GM19043 (cell line): Measurements from ENCODE around the gene RPL35.

Experiments
- ATAC-seq: cut with Tn5 transposase; IDR thresholded peaks from one replicate; pipeline ENCODE4 v1.9.1; 2021; ENCODE audit warnings: low read depth; ENCODE audit not compliant: unreplicated experiment

The RPL35 gene

DNA sequence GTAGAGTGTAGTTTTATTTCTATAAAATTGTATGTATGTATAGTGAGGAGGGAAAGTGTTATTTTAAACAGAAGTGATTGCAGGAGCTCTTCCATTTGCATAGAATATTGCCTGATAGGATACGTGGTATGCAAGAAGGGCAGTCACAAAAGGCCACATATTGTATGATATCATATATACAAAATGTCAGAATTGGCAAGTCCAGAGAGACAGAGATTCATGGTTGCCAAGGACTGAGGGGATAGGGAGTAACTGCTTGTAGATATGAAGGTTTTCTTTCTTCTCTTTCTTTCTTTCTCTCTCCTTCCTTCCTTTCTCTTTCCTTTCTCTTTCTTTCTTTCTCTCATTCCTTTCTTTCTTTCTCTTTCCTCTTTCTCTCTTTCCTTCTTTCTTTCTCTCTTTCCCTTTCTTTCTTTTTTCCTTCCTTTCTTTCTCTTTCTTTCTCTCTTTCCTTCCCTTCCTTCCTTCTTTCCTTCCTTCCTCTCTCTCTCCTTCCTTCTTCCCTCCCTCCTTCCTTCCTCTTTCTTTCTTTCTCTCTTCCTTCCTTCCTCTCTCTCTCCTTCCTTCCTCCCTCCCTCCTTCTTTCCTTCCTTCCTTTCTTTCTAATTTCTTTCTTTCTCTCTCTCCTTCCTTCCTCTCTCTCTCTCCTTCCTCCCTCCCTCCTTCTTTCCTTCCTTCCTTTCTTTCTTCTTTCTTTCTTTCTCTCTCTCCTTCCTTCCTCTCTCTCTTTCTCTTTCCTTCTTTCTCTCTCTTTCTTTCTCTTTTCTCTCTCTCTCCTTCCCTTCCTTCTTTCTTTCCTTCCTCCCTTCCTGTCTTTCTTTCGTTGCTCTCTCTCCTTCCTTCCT lies 33.0 kb downstream of the RPL35 start:
- no peak for ATAC-seq

DNA sequence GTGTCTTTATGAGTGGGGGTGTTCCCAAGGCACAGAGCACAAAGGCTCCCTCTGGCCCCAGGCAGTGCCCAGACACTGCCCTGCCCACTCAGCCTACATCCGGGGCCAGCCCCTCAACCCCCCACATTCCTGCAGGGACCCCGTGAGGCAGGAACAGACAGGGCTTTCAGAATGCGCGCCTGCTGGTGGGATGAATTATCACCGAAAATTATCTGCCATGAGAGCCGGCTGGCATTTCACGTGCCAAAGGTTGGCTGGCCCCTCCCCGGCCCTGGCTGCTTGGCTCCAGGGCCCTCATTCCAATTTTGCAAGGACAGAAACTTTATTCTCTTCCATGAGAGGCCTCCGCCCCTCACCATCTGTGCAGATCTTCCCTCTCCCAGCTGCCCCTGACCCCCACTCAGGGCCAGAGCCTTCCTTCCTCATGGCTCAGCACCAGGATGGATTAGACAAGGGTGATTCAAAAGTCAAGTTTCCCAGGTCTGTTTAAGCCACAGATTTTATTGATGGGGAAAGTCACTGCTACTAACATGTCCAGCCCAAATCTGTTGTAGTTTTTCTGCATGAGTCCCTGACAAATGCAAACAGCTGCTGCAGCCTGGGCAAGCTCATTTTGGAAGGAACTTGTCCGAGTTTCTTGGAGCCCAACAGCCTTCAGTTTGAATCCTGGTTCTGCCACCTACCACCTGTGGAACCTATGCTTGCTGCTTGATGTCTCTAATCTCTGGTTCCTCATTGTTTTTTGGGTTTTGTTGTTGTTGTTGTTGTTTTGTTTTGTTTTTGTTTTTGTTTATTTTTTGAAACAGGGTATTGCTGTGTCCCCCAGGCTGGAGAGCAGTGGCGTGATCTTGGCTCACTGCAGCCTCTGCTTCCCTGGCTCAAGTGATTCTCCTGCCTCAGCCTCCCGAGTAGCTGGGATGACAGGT lies 40.8 kb downstream of the RPL35 start:
- no peak for ATAC-seq

DNA sequence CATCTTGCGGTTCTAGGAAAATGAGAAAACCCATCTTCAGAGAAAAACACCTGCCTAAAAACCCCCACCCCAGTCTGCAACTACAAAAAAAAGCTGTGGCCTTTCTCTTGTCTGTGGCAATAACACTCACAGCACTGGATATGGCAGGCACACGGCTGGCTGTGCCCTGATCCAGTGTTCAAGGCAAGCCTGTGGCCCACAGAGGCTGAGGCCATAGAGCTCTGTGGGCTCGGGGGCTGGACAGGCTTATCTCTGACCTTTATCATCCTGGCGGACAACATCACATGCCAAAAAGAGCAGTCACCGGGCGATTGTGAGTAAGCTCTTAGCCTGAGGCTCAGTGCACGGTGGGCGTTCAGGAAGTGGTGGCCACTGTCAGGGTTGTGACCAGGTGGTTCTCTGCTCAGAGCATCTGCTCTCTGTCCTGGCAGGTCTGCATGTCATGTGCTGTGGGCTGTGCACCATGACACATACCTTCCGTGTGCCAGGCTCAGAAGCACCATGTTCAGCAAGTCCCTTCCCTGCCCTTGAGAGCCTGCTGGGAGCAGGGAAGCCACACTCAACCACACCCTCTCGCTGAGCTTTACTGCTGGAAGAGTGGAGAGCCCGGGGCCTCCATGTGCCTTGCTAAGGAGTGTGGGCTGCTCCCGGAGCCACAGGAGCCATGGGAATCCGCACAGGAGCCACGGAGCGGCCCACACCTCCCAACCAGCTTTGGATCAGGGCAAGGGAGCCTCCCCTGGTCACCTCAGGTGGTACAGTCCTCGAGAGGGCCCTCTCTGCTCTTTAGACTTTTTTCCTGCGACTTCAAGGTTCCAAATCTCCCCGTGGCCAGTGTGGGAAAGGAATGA lies 43.1 kb downstream of the RPL35 start:
- ATAC-seq, result no peak

DNA sequence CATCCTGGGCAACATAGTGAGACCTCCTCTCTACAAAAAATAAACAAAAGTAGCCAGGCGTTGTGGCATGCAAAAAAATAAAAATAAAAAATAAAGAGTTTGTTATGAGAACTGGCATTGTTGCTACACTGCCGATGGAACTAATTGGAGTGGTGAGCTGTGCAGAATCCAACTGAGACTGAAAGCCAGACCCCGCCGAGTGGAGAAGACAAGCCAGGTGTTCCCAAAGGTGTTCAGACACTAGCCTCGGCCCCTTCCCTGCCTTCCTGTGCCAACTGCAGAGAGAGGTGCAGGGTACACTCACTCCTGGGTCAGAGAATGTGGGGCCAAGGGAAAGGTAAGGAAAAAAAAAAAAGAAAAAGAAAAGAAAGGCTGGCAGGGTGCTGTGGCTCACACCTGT lies 46.2 kb downstream of the RPL35 start:
- no peak for ATAC-seq

DNA sequence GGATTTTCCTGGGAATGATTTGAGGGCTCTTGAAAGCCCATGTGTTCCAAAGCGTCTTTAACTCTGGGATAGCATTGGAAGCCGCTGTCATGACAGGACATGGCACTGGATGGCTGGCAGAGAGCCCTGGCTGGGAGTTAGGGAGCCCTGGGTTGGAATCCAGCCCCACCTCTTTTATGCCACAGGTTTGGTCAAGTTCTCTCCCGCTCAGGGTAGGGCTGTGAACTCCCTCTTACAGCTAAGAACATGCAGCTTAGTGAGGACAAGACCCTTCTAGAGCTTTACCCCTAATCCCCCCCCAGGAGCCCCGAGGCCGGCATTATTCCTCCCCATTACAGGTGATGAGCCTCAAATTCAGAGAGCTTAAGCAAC lies 47.6 kb downstream of the RPL35 start:
- ATAC-seq, result no peak

DNA sequence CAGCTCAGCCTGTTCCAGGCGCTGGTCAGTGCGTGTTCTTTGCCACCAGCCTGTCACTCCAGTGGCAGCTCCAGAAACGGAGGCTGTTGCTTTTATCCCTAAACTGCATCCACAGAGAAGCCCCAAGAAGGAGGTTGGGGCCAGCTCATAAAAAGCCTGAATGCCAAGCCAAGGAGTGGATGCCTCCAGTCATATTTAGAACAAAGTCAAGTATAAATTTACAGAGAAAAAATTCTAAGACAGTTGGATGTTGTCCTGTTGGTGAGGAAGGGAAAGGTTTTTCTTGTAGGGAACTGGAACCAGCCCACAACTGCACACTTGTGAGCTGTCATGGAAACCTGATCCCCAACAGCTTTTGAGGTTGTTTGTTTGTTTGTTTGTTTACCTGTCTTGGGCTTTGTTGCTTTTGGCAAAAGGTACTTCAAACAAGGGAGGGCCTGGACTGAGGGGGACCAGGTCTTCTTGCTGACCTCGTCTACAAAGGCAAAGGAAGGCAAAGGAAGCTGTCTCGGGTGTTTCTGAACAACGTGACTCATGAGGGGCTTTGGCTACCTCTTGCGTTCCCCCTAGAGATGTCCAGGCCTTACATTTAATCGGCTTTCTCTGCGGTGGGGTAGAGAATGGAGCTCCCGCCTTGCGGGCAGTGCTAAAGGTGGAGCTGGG lies 48.1 kb downstream of the RPL35 start:
- ATAC-seq, result no peak

DNA sequence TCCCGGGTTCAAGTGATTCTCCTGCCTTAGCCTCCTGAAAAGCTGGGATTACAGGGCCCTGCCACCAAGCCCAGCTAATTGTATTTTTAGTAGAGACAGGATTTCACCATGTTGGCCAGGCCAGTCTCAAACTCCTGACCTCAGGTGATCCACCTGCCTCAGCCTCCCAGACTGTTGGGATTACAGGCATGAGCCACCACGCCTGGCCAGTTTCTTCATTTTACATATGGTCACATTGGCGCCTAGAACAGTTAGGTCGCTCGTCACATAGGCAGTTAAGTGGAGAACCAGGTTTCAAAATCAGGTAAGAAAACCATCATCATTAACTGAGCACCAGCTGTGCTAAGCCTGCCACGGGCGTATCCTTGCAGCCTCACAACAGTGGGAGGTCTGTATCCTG lies 48.7 kb downstream of the RPL35 start:
- ATAC-seq, result no peak

DNA sequence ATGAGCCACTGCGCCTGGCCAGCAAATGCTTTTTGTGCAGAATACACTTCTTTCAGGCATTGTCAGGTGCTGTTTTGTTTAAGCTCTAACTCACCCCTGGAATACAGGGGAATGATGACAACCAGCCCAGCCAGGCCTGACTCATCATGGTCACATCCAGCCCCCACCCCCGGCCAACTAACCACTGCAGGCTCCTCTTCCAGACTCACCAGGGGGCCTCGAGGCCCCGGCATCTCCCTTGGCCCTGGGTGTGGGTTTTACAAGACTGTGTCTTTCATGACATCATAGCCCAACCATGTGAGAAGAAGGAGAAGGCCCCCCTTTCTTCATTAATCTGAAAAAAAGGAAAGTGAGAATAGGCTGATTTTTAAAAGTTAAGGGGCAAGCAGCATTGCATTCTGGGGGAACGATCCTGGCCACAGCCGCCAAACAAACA lies 49.3 kb downstream of the RPL35 start:
- ATAC-seq, result no peak

DNA sequence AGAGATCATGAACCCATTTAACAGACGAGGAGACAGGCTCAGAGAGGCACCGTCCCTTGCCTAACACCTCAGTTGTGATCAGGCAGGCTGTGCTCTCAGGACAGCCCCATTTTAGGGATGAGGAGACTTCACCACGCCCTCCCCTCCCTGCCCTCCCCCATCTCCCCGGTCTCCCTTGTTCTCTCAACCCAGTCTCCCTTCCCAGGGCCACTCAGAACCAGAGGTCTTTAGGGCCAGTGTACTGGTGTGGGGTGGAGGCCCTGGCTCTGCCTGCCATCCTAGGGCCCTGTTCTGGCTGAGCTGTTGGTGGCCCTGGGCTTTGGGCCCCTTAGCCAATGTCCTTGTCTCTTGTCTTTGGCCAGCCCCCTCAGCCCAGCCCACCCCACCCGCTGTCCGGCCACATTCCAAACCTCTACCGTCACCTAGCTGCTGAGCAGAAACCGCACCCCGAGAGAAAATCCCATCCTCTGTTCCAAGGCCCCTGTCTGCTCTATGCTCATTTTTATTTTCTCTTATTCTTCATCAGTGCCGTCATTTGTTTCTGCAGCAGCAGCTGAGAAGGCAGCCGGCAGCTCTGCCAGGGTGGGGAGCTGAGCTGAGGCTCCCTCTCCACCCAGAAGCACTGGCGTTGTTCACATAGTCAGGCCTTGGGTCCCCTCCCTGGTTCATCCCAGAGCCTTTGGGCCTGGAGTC lies 50.9 kb downstream of the RPL35 start:
- no peak for ATAC-seq

DNA sequence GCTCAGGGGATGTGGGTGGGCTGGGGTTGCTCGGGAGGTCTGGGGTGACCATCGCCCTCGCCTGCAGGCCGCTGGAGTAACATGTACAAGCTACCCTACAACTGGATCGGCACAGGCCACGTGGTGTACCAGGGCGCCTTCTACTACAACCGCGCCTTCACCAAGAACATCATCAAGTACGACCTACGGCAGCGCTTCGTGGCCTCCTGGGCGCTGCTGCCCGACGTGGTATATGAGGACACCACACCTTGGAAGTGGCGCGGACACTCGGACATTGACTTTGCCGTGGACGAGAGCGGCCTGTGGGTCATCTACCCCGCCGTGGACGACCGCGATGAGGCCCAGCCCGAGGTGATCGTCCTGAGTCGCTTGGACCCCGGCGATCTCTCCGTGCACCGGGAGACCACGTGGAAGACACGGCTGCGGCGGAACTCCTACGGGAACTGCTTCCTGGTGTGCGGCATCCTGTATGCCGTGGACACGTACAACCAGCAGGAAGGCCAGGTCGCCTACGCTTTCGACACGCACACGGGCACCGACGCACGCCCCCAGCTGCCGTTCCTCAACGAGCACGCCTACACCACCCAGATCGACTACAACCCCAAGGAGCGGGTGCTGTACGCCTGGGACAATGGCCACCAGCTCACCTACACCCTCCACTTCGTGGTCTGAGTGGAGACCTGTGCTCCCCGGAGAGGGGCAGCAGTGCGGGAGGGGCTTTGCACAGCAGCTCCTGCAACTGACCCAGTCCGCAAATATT lies 51.8 kb downstream of the RPL35 start:
- ATAC-seq, result no peak

DNA sequence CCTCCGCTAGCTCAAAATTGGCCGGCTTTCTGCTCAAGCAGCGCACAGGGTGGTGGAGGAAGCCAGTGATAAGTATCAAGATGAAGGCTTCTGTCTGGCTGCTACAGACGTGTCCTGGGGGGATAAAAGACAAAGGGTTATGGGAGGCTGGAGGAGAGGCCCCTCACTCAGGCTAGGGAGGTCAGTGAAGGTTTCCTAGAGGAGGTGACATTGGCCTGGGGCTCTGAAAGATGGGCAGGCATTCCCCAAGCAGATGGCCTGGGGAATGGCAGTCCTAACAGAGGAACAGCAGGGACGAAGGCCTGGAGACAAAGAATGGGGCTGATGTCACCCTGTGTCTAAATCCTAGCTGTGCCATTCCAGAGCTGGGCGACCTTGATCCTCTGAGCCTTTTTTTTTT lies 52.5 kb downstream of the RPL35 start:
- no peak for ATAC-seq

DNA sequence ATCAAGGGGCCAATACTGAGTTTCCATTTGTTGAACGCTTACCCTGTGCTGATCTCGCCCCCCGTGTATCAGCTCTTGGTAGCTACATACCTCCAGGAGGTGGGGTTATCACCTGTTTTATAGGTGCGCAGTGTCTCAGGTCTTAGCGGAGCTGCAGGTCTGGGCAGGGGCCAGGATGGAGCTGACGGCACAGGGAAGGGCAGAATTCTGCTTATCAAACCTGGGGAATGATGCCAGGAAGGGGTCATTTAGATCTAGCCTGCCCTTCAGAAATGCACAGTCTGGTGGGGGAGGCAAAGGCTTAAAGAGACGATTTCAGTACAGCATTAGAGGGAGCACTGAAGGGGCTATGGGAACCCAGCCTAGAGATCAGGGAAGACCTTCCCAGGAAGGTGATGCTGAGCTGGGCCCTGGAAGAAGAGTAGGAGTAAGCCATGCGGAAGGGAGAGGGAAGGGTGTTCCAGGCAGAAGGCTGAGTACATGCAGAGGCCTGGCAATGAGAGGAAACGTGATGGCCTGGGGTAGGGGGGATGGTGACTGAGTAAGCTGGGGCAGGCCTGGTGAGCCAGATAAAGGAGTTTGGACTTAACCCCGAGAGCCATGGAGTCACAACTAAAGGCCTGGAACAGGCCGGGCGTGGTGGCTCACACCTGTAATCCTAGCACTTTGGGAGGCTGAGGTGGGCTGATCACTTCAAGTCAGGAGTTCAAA lies 53.4 kb downstream of the RPL35 start:
- no peak for ATAC-seq
